Liver (tissue), 3 donors: ENCODE measurements around the gene DCDC1.

Experiments
- GABPA ChIP-seq, 2 donors: IDR thresholded peaks in 1 of 2; conservative IDR thresholded peaks in 1 of 2; 2 replicates each; pipeline ENCODE4 v1.6.1; 2016; ENCODE audit warnings: antibody characterized with exemption in 2 of 2, mild to moderate bottlenecking in 1 of 2, moderate library complexity in 1 of 2
- HNF4A ChIP-seq, 2 donors: conservative IDR thresholded peaks; 2 replicates each; pipeline ENCODE4 v1.6.1; 2016; ENCODE audit warnings: antibody characterized with exemption in 2 of 2, mild to moderate bottlenecking in 2 of 2
- JUND ChIP-seq, 2 donors: IDR thresholded peaks; 2 replicates each; pipeline ENCODE4 v1.6.1; 2016; ENCODE audit warnings: antibody characterized with exemption in 2 of 2
- RAD21 ChIP-seq, 2 donors: IDR thresholded peaks; 2 replicates each; pipeline ENCODE4 v1.6.1; 2016; ENCODE audit warnings: antibody characterized with exemption in 2 of 2, mild to moderate bottlenecking in 2 of 2
- RXRA ChIP-seq, 2 donors: IDR thresholded peaks; 2 replicates each; pipeline ENCODE4 v1.6.1; 2017 to 2018; ENCODE audit warnings: antibody characterized with exemption in 2 of 2, mild to moderate bottlenecking in 1 of 2
- SP1 ChIP-seq: IDR thresholded peaks from 2 replicates; pipeline ENCODE4 v1.6.1; 2018; ENCODE audit warnings: antibody characterized with exemption, mild to moderate bottlenecking
- TAF1 ChIP-seq: conservative IDR thresholded peaks from 2 replicates; pipeline ENCODE4 v1.6.1; 2016; ENCODE audit warnings: antibody characterized with exemption, mild to moderate bottlenecking
- TF ChIP-seq, protein P1 (sequence below): IDR thresholded peaks from 2 replicates; pipeline ENCODE4 v1.6.1; 2016; ENCODE audit warnings: antibody characterized with exemption, mild to moderate bottlenecking
- TF ChIP-seq, protein P2 (sequence below): fragments of 150-350 bp; IDR thresholded peaks from 2 replicates; pipeline ENCODE4 v1.5.1; 2017; ENCODE audit warnings: improper control_type of control experiment, low read depth, low read length; ENCODE audit not compliant: missing input control
- TF ChIP-seq, protein P3 (sequence below): IDR thresholded peaks from 2 replicates; pipeline ENCODE4 v1.6.1; 2016; ENCODE audit warnings: antibody characterized with exemption
- TF ChIP-seq, protein P4 (sequence below): IDR thresholded peaks from 2 replicates; pipeline ENCODE4 v1.6.1; 2016; ENCODE audit warnings: antibody characterized with exemption
- donor health status: healthy.
- donor health status: healthy.

DNA sequence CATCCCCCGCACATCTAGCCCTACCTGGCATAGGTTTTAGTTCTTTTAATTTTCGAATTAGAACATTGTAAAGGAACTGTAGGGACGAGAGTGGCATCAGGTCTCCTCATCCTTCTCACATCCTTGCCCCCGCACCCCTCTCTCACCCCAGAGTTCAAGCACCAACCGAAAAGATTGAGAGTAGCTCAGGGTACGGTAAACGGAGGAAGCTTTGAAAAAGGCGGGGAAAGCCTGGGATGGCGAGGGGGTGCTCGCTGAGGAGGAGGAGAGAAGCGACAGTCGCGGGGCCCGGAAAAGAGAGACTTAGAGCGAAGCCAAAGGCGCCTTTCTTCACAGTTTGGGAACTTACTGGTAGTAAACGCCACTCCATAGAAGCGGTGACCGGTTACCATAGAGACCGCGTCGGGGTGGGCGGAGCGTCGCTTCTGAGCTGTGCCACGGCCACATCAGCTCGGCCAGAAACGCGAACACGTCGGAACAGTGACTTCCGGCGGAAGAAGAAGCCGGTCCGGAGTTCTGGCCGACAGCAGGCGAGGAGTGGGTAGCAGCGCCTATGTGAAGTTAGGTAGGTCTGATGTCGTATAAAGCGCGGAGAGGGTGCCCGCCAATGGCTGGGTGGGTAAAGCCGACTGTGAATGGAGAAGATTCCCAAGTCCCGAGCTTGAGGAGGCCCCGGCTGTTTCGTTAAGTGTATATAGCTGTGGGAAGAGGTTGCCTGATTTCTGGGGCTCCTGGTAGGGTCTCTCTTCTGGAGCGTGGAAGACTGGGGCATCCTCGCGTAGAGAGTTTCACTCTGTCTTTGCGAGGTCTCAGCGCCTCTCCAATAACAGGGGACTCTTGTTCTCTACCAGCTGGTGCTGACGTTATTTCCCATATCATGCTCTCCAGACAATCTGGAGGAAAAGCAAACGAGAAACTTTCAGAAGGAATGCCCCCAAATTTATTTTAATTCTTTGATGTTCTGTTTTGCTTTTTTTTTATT, at the start of gene DCDC1, which contains the start of gene DNAJC24:
- TF ChIP-seq, protein P1, sequence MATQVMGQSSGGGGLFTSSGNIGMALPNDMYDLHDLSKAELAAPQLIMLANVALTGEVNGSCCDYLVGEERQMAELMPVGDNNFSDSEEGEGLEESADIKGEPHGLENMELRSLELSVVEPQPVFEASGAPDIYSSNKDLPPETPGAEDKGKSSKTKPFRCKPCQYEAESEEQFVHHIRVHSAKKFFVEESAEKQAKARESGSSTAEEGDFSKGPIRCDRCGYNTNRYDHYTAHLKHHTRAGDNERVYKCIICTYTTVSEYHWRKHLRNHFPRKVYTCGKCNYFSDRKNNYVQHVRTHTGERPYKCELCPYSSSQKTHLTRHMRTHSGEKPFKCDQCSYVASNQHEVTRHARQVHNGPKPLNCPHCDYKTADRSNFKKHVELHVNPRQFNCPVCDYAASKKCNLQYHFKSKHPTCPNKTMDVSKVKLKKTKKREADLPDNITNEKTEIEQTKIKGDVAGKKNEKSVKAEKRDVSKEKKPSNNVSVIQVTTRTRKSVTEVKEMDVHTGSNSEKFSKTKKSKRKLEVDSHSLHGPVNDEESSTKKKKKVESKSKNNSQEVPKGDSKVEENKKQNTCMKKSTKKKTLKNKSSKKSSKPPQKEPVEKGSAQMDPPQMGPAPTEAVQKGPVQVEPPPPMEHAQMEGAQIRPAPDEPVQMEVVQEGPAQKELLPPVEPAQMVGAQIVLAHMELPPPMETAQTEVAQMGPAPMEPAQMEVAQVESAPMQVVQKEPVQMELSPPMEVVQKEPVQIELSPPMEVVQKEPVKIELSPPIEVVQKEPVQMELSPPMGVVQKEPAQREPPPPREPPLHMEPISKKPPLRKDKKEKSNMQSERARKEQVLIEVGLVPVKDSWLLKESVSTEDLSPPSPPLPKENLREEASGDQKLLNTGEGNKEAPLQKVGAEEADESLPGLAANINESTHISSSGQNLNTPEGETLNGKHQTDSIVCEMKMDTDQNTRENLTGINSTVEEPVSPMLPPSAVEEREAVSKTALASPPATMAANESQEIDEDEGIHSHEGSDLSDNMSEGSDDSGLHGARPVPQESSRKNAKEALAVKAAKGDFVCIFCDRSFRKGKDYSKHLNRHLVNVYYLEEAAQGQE: peak; percentile 34
- peak in 1 of 2 donors; percentile 18 for TF ChIP-seq JUND (IDR thresholded peaks at IDR 0.05)
- TF ChIP-seq, protein P2, sequence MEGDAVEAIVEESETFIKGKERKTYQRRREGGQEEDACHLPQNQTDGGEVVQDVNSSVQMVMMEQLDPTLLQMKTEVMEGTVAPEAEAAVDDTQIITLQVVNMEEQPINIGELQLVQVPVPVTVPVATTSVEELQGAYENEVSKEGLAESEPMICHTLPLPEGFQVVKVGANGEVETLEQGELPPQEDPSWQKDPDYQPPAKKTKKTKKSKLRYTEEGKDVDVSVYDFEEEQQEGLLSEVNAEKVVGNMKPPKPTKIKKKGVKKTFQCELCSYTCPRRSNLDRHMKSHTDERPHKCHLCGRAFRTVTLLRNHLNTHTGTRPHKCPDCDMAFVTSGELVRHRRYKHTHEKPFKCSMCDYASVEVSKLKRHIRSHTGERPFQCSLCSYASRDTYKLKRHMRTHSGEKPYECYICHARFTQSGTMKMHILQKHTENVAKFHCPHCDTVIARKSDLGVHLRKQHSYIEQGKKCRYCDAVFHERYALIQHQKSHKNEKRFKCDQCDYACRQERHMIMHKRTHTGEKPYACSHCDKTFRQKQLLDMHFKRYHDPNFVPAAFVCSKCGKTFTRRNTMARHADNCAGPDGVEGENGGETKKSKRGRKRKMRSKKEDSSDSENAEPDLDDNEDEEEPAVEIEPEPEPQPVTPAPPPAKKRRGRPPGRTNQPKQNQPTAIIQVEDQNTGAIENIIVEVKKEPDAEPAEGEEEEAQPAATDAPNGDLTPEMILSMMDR: no peak
- TF ChIP-seq SP1: peak; percentile 38
- TF ChIP-seq, protein P3, sequence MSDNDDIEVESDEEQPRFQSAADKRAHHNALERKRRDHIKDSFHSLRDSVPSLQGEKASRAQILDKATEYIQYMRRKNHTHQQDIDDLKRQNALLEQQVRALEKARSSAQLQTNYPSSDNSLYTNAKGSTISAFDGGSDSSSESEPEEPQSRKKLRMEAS: peak; percentile 55
- TF ChIP-seq GABPA (IDR thresholded peaks at IDR 0.05 in 1 of 2, conservative IDR thresholded peaks at IDR 0.05 in 1 of 2): peak; percentile 99 to 100
- TF ChIP-seq, protein P4, sequence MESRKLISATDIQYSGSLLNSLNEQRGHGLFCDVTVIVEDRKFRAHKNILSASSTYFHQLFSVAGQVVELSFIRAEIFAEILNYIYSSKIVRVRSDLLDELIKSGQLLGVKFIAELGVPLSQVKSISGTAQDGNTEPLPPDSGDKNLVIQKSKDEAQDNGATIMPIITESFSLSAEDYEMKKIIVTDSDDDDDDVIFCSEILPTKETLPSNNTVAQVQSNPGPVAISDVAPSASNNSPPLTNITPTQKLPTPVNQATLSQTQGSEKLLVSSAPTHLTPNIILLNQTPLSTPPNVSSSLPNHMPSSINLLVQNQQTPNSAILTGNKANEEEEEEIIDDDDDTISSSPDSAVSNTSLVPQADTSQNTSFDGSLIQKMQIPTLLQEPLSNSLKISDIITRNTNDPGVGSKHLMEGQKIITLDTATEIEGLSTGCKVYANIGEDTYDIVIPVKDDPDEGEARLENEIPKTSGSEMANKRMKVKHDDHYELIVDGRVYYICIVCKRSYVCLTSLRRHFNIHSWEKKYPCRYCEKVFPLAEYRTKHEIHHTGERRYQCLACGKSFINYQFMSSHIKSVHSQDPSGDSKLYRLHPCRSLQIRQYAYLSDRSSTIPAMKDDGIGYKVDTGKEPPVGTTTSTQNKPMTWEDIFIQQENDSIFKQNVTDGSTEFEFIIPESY: no peak
- peak; percentile 9 for TF ChIP-seq TAF1
- TF ChIP-seq HNF4A (conservative IDR thresholded peaks at IDR 0.05): no peak
- no peak for TF ChIP-seq RXRA (IDR thresholded peaks at IDR 0.05)
- no peak for TF ChIP-seq RAD21 (IDR thresholded peaks at IDR 0.05)
